ENCODE results near the gene TTLL3.

DNA sequence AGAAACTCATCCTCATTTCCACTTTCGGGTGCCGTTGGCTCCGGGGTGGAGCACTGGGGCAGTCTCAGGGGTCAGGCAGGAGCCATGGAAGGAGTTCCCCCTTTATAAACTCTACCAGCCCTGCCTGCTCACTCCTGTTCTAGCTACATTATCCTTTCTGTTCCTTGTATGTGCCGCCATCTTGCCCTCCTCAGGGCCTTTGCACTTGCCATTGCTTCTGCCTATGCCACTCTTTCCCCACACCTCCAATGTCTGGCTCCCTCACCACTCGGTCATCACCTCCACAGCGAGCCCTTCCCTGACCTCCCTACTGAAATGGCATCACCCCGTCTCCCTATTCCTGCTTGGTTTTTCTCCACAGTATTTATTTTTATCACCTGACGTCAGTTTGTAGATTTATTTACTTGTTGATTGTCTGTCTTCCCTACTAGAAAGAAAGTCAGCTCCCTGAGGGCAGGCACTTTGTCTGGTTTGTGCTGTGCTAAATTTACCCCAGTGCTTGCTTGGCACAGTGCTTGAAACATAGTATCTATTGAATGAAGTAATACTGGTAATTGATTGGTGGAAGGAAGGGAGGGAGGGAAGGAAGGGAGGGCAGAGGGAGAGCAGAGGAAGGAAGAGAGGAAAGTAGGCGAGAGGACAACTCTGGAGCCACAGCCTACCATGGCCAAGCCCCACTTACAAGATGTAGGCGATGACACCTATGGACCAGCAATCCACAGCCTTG, 49.1 kb upstream of the TTLL3 start:
- TF ChIP-seq, protein P1, sequence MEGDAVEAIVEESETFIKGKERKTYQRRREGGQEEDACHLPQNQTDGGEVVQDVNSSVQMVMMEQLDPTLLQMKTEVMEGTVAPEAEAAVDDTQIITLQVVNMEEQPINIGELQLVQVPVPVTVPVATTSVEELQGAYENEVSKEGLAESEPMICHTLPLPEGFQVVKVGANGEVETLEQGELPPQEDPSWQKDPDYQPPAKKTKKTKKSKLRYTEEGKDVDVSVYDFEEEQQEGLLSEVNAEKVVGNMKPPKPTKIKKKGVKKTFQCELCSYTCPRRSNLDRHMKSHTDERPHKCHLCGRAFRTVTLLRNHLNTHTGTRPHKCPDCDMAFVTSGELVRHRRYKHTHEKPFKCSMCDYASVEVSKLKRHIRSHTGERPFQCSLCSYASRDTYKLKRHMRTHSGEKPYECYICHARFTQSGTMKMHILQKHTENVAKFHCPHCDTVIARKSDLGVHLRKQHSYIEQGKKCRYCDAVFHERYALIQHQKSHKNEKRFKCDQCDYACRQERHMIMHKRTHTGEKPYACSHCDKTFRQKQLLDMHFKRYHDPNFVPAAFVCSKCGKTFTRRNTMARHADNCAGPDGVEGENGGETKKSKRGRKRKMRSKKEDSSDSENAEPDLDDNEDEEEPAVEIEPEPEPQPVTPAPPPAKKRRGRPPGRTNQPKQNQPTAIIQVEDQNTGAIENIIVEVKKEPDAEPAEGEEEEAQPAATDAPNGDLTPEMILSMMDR (IDR thresholded peaks at IDR 0.05) = no peak
- TF ChIP-seq POLR2A (IDR thresholded peaks at IDR 0.05) = no peak
